B cell (primary cell): ENCODE data around the gene MAPRE2. TPM values are rescaled to one million over a fixed set of nuclear protein-coding genes. Genes with fewer than 3 reads are reported as not detected.

Source experiments
- ATAC-seq: fragments of 200-7000 bp; cut with Tn5 transposase; one replicate; pipeline ENCODE4 v1.10.0; 2021; ENCODE audit warnings: low read depth, mild to moderate bottlenecking, moderate number of reproducible peaks, moderate library complexity
- CTCF ChIA-PET: fragments of 350-600 bp; sonication (Branson Sonifier 250); formaldehyde crosslinking; loops from one replicate; lab custom pipeline; 2021; ENCODE audit warnings: antibody characterized with exemption, inconsistent platforms; lab: Charles Lee
- POLR2A ChIA-PET: fragments of 350-600 bp; sonication (Branson Sonifier 250); formaldehyde crosslinking; loops from one replicate; lab custom pipeline; 2021; ENCODE audit warnings: antibody characterized with exemption; lab: Charles Lee
- DNase-seq: peaks from one replicate; pipeline ENCODE4 v3.0.0; 2013
- H2AFZ ChIP-seq: 2 replicates; pipeline ENCODE4 v1.6.1; 2012; ENCODE audit warnings: mild to moderate bottlenecking, low read depth, low read length; ENCODE audit not compliant: insufficient read depth, poor library complexity, severe bottlenecking
- H3K27ac ChIP-seq, 2 donors: 1 replicate in 1 of 2; 2 replicates in 1 of 2; pipeline ENCODE4 v1.5.1; 2012 to 2013; ENCODE audit warnings: low read length in 2 of 2, mild to moderate bottlenecking in 2 of 2, moderate library complexity in 1 of 2
- H3K27me3 ChIP-seq, 4 experiments: fragments of 200-600 bp in 1 of 4; sonication (generic) in 1 of 4; replicated peaks in 1 of 4; 1 replicate in 2 of 4; 2 replicates in 2 of 4; pipeline versions ENCODE4 v1.6.1 to v1.7.0; 2013 to 2016; ENCODE audit warnings: low read length in 3 of 4, mild to moderate bottlenecking in 2 of 4, mixed read lengths in 1 of 4, moderate library complexity in 1 of 4; ENCODE audit not compliant: insufficient read depth in 4 of 4, control insufficient read depth in 3 of 4; ENCODE audit errors: control extremely low read depth in 1 of 4
- H3K36me3 ChIP-seq, 2 experiments: replicated peaks in 1 of 2; 1 replicate in 1 of 2; 2 replicates in 1 of 2; pipeline versions ENCODE4 v1.6.1 to v1.7.1; 2013; ENCODE audit warnings: low read length in 1 of 2; ENCODE audit not compliant: insufficient read depth in 2 of 2, control insufficient read depth in 1 of 2; ENCODE audit errors: control extremely low read depth in 1 of 2, extremely low read depth in 1 of 2
- H3K4me1 ChIP-seq, 2 donors: fragments of 200-600 bp in 1 of 2; sonication (generic) in 1 of 2; 1 replicate in 1 of 2; 2 replicates in 1 of 2; pipeline versions ENCODE4 v1.5.1 to v1.6.1; 2013 to 2017; ENCODE audit warnings: low read length in 2 of 2; ENCODE audit not compliant: control insufficient read depth in 2 of 2, insufficient read depth in 2 of 2
- H3K4me2 ChIP-seq: replicated peaks from 2 replicates; pipeline ENCODE3; 2012; ENCODE audit warnings: mild to moderate bottlenecking, low read depth, low read length; ENCODE audit not compliant: poor library complexity, severe bottlenecking
- H3K4me3 ChIP-seq, 5 experiments: fragments of 200-600 bp in 1 of 5; sonication (generic) in 1 of 5; 1 replicate in 3 of 5; 2 replicates in 2 of 5; pipeline versions ENCODE4 v1.5.1 to v1.7.0; 2011 to 2016; ENCODE audit warnings: low read length in 4 of 5, mild to moderate bottlenecking in 4 of 5, low read depth in 2 of 5, control low read depth in 1 of 5, moderate library complexity in 1 of 5; ENCODE audit not compliant: insufficient read depth in 1 of 5; ENCODE audit errors: control extremely low read depth in 1 of 5, extremely low read depth in 1 of 5
- H3K79me2 ChIP-seq: fragments of 200-600 bp; sonication (generic); one replicate; pipeline ENCODE4 v1.6.0; 2016; ENCODE audit warnings: low read length; ENCODE audit not compliant: control insufficient read depth, insufficient read depth
- H3K9ac ChIP-seq: fragments of 200-600 bp; sonication (generic); 2 replicates; pipeline ENCODE4 v1.6.1; 2017; ENCODE audit warnings: mild to moderate bottlenecking, low read length, moderate library complexity
- H3K9me3 ChIP-seq, 3 donors: one replicate each; pipeline versions ENCODE4 v1.6.1 to v1.7.1; 2013; ENCODE audit warnings: low read length in 2 of 3; ENCODE audit not compliant: control insufficient read depth in 2 of 3, insufficient read depth in 1 of 3; ENCODE audit errors: control extremely low read depth in 1 of 3
- H4K20me1 ChIP-seq: 2 replicates; pipeline ENCODE4 v1.6.0; 2012; ENCODE audit warnings: mild to moderate bottlenecking, low read length; ENCODE audit not compliant: insufficient read depth, control insufficient read depth, poor library complexity, severe bottlenecking
- H3K27ac Mint-ChIP-seq: one replicate; pipeline ENCODE4 v1.8.0; 2021; ENCODE audit warnings: mixed read lengths
- H3K27me3 Mint-ChIP-seq: one replicate; pipeline ENCODE4 v1.8.0; 2021; ENCODE audit warnings: mixed read lengths
- H3K4me1 Mint-ChIP-seq: one replicate; pipeline ENCODE4 v1.8.0; 2021; ENCODE audit warnings: mixed read lengths
- H3K4me3 Mint-ChIP-seq: one replicate; pipeline ENCODE4 v1.8.0; 2021; ENCODE audit warnings: mixed read lengths
- H3K9me3 Mint-ChIP-seq: one replicate; pipeline ENCODE4 v1.8.0; 2022; ENCODE audit warnings: mixed read lengths; ENCODE audit not compliant: insufficient read depth
- CTCF ChIP-seq: fragments of 200-600 bp; IDR thresholded peaks from one replicate; pipeline ENCODE4 v1.8.0; 2022; ENCODE audit warnings: antibody characterized with exemption, mild to moderate bottlenecking
- EZH2 ChIP-seq: IDR thresholded peaks from 2 replicates; pipeline ENCODE4 v1.6.1; 2012; ENCODE audit warnings: borderline replicate concordance, low read depth, mild to moderate bottlenecking, moderate library complexity, low read length; ENCODE audit not compliant: insufficient read depth, poor library complexity, severe bottlenecking
- WGBS: methylation state at CpG from one replicate; pipeline ENCODE4 v1.1.5; 2013; ENCODE audit warnings: missing lambda C conversion rate; ENCODE audit not compliant: insufficient coverage; 5-methylcytosine and 5-hydroxymethylcytosine counted together
- intact Hi-C: fragments of 100-400 bp; cut with micrococcal nuclease; formaldehyde crosslinking; loops from one replicate; pipeline ENCODE4 v1.10.0; 2022
- polyA plus RNA-seq: library from polyadenylated mRNA; depleted of rRNA; stranded (reverse); fragments of >200 nt; gene quantifications from 2 replicates; pipeline ENCODE4 v1.2.3, GENCODE V29; 2012
- total RNA-seq, 2 donors: library from RNA; stranded (reverse); fragments of 120-200 nt in 1 of 2; gene quantifications; 1 replicate in 1 of 2; 2 replicates in 1 of 2; pipeline versions ENCODE4 v1.2.3 to v1.2.4, GENCODE V29; 2013 to 2022

The MAPRE2 gene
- total and polyA plus RNA-seq, 2 donors (not counting 1 experiment from before 2014, with no cell fraction given): 36.7 to 63.3 TPM

- CTCF ChIA-PET: no interaction called here
- TF ChIP-seq CTCF (no peak), EZH2 (no peak)
Measured at GRCh38 chr18:35178260-35178659, 137.0 kb downstream of the MAPRE2 start.

GRCh38 chr18:35179906-35180305 is 138.7 kb downstream of the MAPRE2 start:
- no peaks in the 10 kb centered on the region for H3K36me3 ChIP-seq
- no peaks in the 10 kb centered on the region for H3K27me3 Mint-ChIP-seq
- no peaks in the 10 kb centered on the region for H3K79me2 ChIP-seq
- peaks cover 8 to 19% of the 10 kb centered on the region in 2 donors for H3K4me1 ChIP-seq
- peaks cover 15% of the 10 kb centered on the region for H3K4me1 Mint-ChIP-seq
- no peak overlapping the region for H3K9ac ChIP-seq
- H3K27me3 ChIP-seq: no peaks in the 10 kb centered on the region
- WGBS: 89% methylated on average over 4 of the region's 4 CpGs
- H3K9me3 ChIP-seq: no peaks in the 10 kb centered on the region
- H4K20me1 ChIP-seq: no peaks in the 10 kb centered on the region
- no peak overlapping the region for H3K4me3 ChIP-seq
- H3K27ac Mint-ChIP-seq: no peak overlapping the region
- intact Hi-C loops: loop anchor here (10.0 kb wide), 2 partner anchors 55 to 795 kb away; partner anchors contain the start of gene RMP24
- POLR2A ChIA-PET: no interaction called here
- DNase-seq (no peak), ATAC-seq (no peak)
- TF ChIP-seq EZH2 (no peak), CTCF (no peak)
- no peak overlapping the region for H3K27ac ChIP-seq
- H3K4me3 Mint-ChIP-seq: no peak overlapping the region
- H3K4me2 ChIP-seq: no peak overlapping the region
- CTCF ChIA-PET: interaction anchor here (0.7 to 1.6 kb wide), 2 partner anchors 50 to 154 kb away, joined by 4 to 5 read pairs; no protein-coding TSS in a partner anchor
- no peak overlapping the region for H2AFZ ChIP-seq
- peaks cover 3% of the 10 kb centered on the region for H3K9me3 Mint-ChIP-seq

More at GRCh38 chr18:35178260-35178659, 137.0 kb downstream of the MAPRE2 start:
- Histone ChIP-seq H3K79me2 (no peaks in the 10 kb centered on the region), H3K4me3 (no peak overlapping the region), H3K4me1 (peaks cover 23 to 28% of the 10 kb centered on the region in 2 donors), H2AFZ (no peak overlapping the region), H3K36me3 (no peaks in the 10 kb centered on the region), H3K27ac (no peak overlapping the region), H3K4me2 (no peak overlapping the region), H3K27me3 (no peaks in the 10 kb centered on the region), H3K9ac (no peak overlapping the region), H3K9me3 (no peaks in the 10 kb centered on the region), H4K20me1 (no peaks in the 10 kb centered on the region)
- Mint-ChIP-seq H3K4me1 (peaks cover 26% of the 10 kb centered on the region), H3K27ac (no peak overlapping the region), H3K9me3 (peaks cover 3% of the 10 kb centered on the region), H3K27me3 (no peaks in the 10 kb centered on the region), H3K4me3 (no peak overlapping the region)
- POLR2A ChIA-PET: no interaction called here
- ATAC-seq (no peak), DNase-seq (no peak)
- intact Hi-C loops: loop anchor here (10.0 kb wide), 2 partner anchors 57 to 797 kb away; partner anchors contain the start of gene RMP24
- 100% methylated on average over 1 of the region's 3 CpGs for WGBS
